ENCODE results near the gene SFXN2.

Gene SFXN2

GRCh38 chr10:102701272-102701671 lies 13.2 kb upstream of the SFXN2 start:
- H3K4me3 ChIP-seq (ENCODE audit: low read depth, low read length): no peak overlapping the region
- TF ChIP-seq CTCF (IDR thresholded peaks at IDR 0.05; ENCODE audit: control insufficient read depth, extremely low read depth, insufficient read depth): no peak
- no peak for DNase-seq (ENCODE audit: low read depth)

- H3K4me3 ChIP-seq (ENCODE audit: low read depth, low read length): no peak overlapping the region
- no peak for DNase-seq (ENCODE audit: low read depth)
- no peak for TF ChIP-seq CTCF (IDR thresholded peaks at IDR 0.05; ENCODE audit: control insufficient read depth, extremely low read depth, insufficient read depth)
Observed at GRCh38 chr10:102701796-102702195, 12.6 kb upstream of the SFXN2 start.

- TF ChIP-seq CTCF (IDR thresholded peaks at IDR 0.05; ENCODE audit: control insufficient read depth, extremely low read depth, insufficient read depth): no peak
- no peak for DNase-seq (ENCODE audit: low read depth)
- no peak overlapping the region for H3K4me3 ChIP-seq (ENCODE audit: low read depth, low read length)
Observed at GRCh38 chr10:102702742-102703141, 11.7 kb upstream of the SFXN2 start.

GRCh38 chr10:102704915-102705314 lies 9.5 kb upstream of the SFXN2 start:
- no peak for TF ChIP-seq CTCF (IDR thresholded peaks at IDR 0.05; ENCODE audit: control insufficient read depth, extremely low read depth, insufficient read depth)
- H3K4me3 ChIP-seq (ENCODE audit: low read depth, low read length): no peak overlapping the region
- DNase-seq (ENCODE audit: low read depth): no peak

- DNase-seq (ENCODE audit: low read depth): no peak
- H3K4me3 ChIP-seq (ENCODE audit: low read depth, low read length): no peak overlapping the region
- TF ChIP-seq CTCF (IDR thresholded peaks at IDR 0.05; ENCODE audit: control insufficient read depth, extremely low read depth, insufficient read depth): no peak
Observed at GRCh38 chr10:102705531-102705930, 8.9 kb upstream of the SFXN2 start.

GRCh38 chr10:102710609-102711008 lies 3.8 kb upstream of the SFXN2 start:
- no peak for TF ChIP-seq CTCF (IDR thresholded peaks at IDR 0.05; ENCODE audit: control insufficient read depth, extremely low read depth, insufficient read depth)
- H3K4me3 ChIP-seq (ENCODE audit: low read depth, low read length): no peak overlapping the region
- no peak for DNase-seq (ENCODE audit: low read depth)

GRCh38 chr10:102712089-102712488 lies 2.3 kb upstream of the SFXN2 start:
- H3K4me3 ChIP-seq (ENCODE audit: low read depth, low read length): no peak overlapping the region
- TF ChIP-seq CTCF (IDR thresholded peaks at IDR 0.05; ENCODE audit: control insufficient read depth, extremely low read depth, insufficient read depth): no peak
- no peak for DNase-seq (ENCODE audit: low read depth)
